ENCODE data around the gene NCK2. TPM values are rescaled to one million over a fixed set of nuclear protein-coding genes. Genes with fewer than 3 reads are reported as not detected.

The NCK2 gene
- total RNA-seq, 1 experiment from 2014 or later: 75.4 TPM

DNA sequence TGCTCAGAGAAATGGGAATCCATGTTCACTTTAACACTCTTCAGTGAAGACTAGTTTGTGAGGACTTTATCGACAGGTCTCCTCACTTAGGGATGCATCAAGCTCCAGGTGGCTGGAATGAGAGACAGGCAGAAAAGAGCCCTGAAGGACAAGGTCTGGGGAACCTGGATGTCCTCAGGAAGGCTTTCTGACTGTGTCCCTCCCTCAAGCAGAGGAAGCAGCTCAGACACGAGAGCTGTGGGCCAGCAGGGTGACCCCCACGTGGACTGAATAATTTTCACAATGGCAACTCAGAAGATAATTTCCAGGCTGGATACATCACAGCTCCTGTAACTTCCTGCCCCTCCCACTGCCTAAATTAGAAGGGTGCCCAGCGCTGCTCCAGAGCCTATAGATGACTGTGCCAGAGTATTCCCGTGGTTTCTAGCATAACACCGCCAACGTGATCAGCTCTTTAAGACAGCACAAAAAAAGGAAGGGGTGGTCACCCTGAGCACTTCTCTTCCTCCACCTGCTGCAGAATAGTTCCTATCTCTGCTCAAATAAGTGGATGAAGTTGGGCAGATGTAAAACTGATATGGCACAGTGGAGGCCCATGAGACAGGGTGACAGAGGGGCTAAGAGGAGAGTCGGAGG is 25.7 kb upstream of the NCK2 start:
- Mint-ChIP-seq H3K27me3 (ENCODE audit: low read depth) (no peaks in the 10 kb centered on the region; the same call in 1 of the 2 replicates), H3K9me3 (peaks cover 8% of the 10 kb centered on the region; the same call in 1 of the 2 replicates), H3K4me3 (no peak overlapping the region), H3K4me1 (no peaks in the 10 kb centered on the region), H3K27ac (no peak overlapping the region), H3K36me3 (no peaks in the 10 kb centered on the region)
- CTCF ChIA-PET: no interaction called here
- no peak for DNase-seq (ENCODE audit: low spot score)
- POLR2A ChIA-PET: no interaction called here
- TF ChIP-seq OVOL2 (CRISPR knock-in tag; IDR thresholded peaks at IDR 0.05; ENCODE audit: borderline replicate concordance) (no peak), ZNF512 (CRISPR knock-in tag; IDR thresholded peaks at IDR 0.05; ENCODE audit: borderline replicate concordance) (no peak), ARID4B (CRISPR knock-in tag; IDR thresholded peaks at IDR 0.05; ENCODE audit: borderline replicate concordance) (no peak), FOXJ3 (CRISPR knock-in tag; IDR thresholded peaks at IDR 0.05; ENCODE audit: borderline replicate concordance) (no peak), ATF1 (CRISPR knock-in tag; IDR thresholded peaks at IDR 0.05) (no peak), ZNF138 (CRISPR knock-in tag; conservative IDR thresholded peaks at IDR 0.05) (no peak)
- TF ChIP-seq, protein P1, sequence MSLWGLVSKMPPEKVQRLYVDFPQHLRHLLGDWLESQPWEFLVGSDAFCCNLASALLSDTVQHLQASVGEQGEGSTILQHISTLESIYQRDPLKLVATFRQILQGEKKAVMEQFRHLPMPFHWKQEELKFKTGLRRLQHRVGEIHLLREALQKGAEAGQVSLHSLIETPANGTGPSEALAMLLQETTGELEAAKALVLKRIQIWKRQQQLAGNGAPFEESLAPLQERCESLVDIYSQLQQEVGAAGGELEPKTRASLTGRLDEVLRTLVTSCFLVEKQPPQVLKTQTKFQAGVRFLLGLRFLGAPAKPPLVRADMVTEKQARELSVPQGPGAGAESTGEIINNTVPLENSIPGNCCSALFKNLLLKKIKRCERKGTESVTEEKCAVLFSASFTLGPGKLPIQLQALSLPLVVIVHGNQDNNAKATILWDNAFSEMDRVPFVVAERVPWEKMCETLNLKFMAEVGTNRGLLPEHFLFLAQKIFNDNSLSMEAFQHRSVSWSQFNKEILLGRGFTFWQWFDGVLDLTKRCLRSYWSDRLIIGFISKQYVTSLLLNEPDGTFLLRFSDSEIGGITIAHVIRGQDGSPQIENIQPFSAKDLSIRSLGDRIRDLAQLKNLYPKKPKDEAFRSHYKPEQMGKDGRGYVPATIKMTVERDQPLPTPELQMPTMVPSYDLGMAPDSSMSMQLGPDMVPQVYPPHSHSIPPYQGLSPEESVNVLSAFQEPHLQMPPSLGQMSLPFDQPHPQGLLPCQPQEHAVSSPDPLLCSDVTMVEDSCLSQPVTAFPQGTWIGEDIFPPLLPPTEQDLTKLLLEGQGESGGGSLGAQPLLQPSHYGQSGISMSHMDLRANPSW (CRISPR knock-in tag; conservative IDR thresholded peaks at IDR 0.05; ENCODE audit: low read depth): no peak
- TF ChIP-seq, protein P2, sequence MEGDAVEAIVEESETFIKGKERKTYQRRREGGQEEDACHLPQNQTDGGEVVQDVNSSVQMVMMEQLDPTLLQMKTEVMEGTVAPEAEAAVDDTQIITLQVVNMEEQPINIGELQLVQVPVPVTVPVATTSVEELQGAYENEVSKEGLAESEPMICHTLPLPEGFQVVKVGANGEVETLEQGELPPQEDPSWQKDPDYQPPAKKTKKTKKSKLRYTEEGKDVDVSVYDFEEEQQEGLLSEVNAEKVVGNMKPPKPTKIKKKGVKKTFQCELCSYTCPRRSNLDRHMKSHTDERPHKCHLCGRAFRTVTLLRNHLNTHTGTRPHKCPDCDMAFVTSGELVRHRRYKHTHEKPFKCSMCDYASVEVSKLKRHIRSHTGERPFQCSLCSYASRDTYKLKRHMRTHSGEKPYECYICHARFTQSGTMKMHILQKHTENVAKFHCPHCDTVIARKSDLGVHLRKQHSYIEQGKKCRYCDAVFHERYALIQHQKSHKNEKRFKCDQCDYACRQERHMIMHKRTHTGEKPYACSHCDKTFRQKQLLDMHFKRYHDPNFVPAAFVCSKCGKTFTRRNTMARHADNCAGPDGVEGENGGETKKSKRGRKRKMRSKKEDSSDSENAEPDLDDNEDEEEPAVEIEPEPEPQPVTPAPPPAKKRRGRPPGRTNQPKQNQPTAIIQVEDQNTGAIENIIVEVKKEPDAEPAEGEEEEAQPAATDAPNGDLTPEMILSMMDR (IDR thresholded peaks at IDR 0.05): no peak
- ATAC-seq: no peak

DNA sequence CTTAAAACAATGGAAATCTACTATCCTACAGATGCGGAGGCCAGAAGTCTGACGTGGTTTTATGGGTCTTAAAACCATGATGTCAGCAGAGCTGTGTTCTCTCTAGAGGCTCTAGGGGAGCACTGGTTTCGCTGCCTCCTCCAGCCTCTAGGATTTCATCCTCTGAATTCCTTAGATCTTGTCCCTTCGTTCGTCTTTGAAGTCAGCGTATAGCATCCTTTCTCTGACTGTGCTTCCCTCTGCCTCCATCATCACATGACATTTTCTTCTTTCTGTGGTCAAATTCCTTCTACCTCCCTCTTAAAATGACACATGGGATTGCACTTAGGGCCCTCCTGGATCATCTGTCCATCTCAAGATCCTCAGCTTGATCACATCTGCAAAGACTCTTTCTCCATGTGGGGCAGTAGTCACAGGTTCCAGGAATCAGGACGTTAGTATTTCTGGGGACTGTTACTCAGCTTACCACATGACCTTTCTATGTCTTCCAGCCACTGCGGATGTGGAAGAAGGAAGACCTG is 22.7 kb upstream of the NCK2 start:
- H3K36me3 Mint-ChIP-seq: peaks cover 4% of the 10 kb centered on the region; the same call in 1 of the 2 replicates
- H3K4me3 Mint-ChIP-seq: no peak overlapping the region
- no peaks in the 10 kb centered on the region; the same call in 1 of the 2 replicates for H3K4me1 Mint-ChIP-seq
- ChIA-PET POLR2A (no interaction called here), CTCF (interaction anchor here (0.6 kb wide), 1 partner anchor 861 kb away, joined by 3 read pairs; no protein-coding TSS in a partner anchor)
- H3K27ac Mint-ChIP-seq: no peak overlapping the region
- ATAC-seq (no peak), DNase-seq (ENCODE audit: low spot score) (no peak)
- peaks cover 5% of the 10 kb centered on the region for H3K9me3 Mint-ChIP-seq
- no peaks in the 10 kb centered on the region; the same call in 1 of the 2 replicates for H3K27me3 Mint-ChIP-seq (ENCODE audit: low read depth)
- TF ChIP-seq CBFB (CRISPR knock-in tag; IDR thresholded peaks at IDR 0.05; ENCODE audit: low read depth) (no peak), NR1H2 (CRISPR knock-in tag; IDR thresholded peaks at IDR 0.05) (no peak), NR3C1 (CRISPR knock-in tag; conservative IDR thresholded peaks at IDR 0.05; ENCODE audit: low read depth) (no peak), E2F4 (CRISPR knock-in tag; IDR thresholded peaks at IDR 0.05; ENCODE audit: borderline replicate concordance, low read depth) (no peak), ETV6 (CRISPR knock-in tag; IDR thresholded peaks at IDR 0.05) (no peak), ZNF532 (CRISPR knock-in tag; IDR thresholded peaks at IDR 0.05; ENCODE audit: borderline replicate concordance) (no peak), FOXP1 (CRISPR knock-in tag; IDR thresholded peaks at IDR 0.05; ENCODE audit: borderline replicate concordance) (no peak)
- TF ChIP-seq, protein P3, sequence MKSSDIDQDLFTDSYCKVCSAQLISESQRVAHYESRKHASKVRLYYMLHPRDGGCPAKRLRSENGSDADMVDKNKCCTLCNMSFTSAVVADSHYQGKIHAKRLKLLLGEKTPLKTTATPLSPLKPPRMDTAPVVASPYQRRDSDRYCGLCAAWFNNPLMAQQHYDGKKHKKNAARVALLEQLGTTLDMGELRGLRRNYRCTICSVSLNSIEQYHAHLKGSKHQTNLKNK (CRISPR knock-in tag; IDR thresholded peaks at IDR 0.05): no peak

All from WTC11 (cell line).